Neutrophil (primary cell): ENCODE data around the gene SIAH1.
"Not testable (repeated sequence)": the region's sequence is repeated elsewhere in the genome, so short reads cannot be mapped to it uniquely, and the experiment has no call there.

Experiments used
- H3K27ac ChIP-seq: fragments of 200-600 bp; sonication (generic); 2 replicates; pipeline ENCODE4 v1.5.1; 2016; ENCODE audit warnings: mild to moderate bottlenecking, moderate library complexity
- H3K27me3 ChIP-seq: fragments of 200-600 bp; sonication (generic); 2 replicates; pipeline ENCODE4 v1.6.0; 2016; ENCODE audit warnings: mild to moderate bottlenecking
- H3K36me3 ChIP-seq: fragments of 200-600 bp; sonication (generic); 2 replicates; pipeline ENCODE4 v1.5.1; 2017
- H3K4me1 ChIP-seq, 2 experiments: fragments of 200-600 bp in 1 of 2; sonication (generic) in 1 of 2; 1 replicate in 1 of 2; 2 replicates in 1 of 2; pipeline versions ENCODE4 v1.5.1 to v1.6.1; 2013 to 2016; ENCODE audit warnings: low read depth in 1 of 2, low read length in 1 of 2, mild to moderate bottlenecking in 1 of 2, moderate library complexity in 1 of 2; ENCODE audit not compliant: control insufficient read depth in 1 of 2, insufficient read depth in 1 of 2
- H3K4me3 ChIP-seq, 2 experiments: fragments of 200-600 bp in 1 of 2; sonication (generic) in 1 of 2; 1 replicate in 1 of 2; 2 replicates in 1 of 2; pipeline ENCODE4 v1.5.1; 2013 to 2016; ENCODE audit warnings: low read depth in 1 of 2, low read length in 1 of 2, mild to moderate bottlenecking in 1 of 2, moderate library complexity in 1 of 2
- H3K9me3 ChIP-seq: fragments of 200-600 bp; sonication (generic); 2 replicates; pipeline ENCODE4 v1.5.1; 2016
- TF ChIP-seq, protein P1 (sequence below): fragments of 200-600 bp; sonication (generic); IDR thresholded peaks from 2 replicates; pipeline ENCODE4 v1.5.1; 2016; ENCODE audit warnings: antibody characterized with exemption

The SIAH1 gene

DNA sequence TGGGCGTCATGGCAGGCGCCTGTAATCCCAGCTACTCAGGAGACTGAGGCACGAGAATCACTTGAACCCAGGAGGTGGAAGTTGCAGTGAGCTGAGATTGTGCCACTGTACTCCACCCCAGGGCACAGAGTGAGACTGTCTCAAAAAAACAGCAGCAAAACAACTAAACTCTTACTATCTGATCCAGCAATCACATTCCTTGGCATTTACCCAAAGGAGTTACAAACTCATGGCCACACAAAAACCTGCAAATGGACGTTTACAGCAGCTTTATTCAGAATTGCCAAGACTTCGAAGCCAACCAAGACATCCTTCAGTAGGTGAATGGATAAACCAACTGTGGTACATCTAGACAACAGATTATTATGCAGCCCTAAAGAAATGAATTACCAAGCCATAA lies 4.0 kb downstream of the SIAH1 start:
- Histone ChIP-seq H3K4me1 (peaks cover 83 to 85% of the 10 kb centered on the region in 2 experiments), H3K36me3 (no peaks in the 10 kb centered on the region), H3K9me3 (no peaks in the 10 kb centered on the region), H3K27me3 (peaks cover 1% of the 10 kb centered on the region), H3K4me3 (no peak overlapping the region), H3K27ac (peak overlapping the region; percentile 21)
- TF ChIP-seq, protein P1, sequence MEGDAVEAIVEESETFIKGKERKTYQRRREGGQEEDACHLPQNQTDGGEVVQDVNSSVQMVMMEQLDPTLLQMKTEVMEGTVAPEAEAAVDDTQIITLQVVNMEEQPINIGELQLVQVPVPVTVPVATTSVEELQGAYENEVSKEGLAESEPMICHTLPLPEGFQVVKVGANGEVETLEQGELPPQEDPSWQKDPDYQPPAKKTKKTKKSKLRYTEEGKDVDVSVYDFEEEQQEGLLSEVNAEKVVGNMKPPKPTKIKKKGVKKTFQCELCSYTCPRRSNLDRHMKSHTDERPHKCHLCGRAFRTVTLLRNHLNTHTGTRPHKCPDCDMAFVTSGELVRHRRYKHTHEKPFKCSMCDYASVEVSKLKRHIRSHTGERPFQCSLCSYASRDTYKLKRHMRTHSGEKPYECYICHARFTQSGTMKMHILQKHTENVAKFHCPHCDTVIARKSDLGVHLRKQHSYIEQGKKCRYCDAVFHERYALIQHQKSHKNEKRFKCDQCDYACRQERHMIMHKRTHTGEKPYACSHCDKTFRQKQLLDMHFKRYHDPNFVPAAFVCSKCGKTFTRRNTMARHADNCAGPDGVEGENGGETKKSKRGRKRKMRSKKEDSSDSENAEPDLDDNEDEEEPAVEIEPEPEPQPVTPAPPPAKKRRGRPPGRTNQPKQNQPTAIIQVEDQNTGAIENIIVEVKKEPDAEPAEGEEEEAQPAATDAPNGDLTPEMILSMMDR = no peak

- H3K27me3 ChIP-seq = no peaks in the 10 kb centered on the region
- peaks cover 77 to 81% of the 10 kb centered on the region in 2 experiments for H3K4me1 ChIP-seq
- TF ChIP-seq, protein P1 = no peak
- H3K27ac ChIP-seq = peak overlapping the region; percentile 82
- H3K9me3 ChIP-seq = no peaks in the 10 kb centered on the region
- H3K4me3 ChIP-seq = peak overlapping the region; percentile 6 to 40
- no peaks in the 10 kb centered on the region for H3K36me3 ChIP-seq
Observed at GRCh38 chr16:48378836-48379235, 6.4 kb downstream of the SIAH1 start.

- H3K27ac ChIP-seq = peak overlapping the region; percentile 82
- peak overlapping the region; percentile 6 to 40 for H3K4me3 ChIP-seq
- no peaks in the 10 kb centered on the region for H3K36me3 ChIP-seq
- H3K9me3 ChIP-seq = no peaks in the 10 kb centered on the region
- H3K27me3 ChIP-seq = no peaks in the 10 kb centered on the region
- TF ChIP-seq, protein P1 = no peak
- peaks cover 77 to 81% of the 10 kb centered on the region in 2 experiments for H3K4me1 ChIP-seq
Observed at GRCh38 chr16:48378276-48378675, 6.9 kb downstream of the SIAH1 start.

DNA sequence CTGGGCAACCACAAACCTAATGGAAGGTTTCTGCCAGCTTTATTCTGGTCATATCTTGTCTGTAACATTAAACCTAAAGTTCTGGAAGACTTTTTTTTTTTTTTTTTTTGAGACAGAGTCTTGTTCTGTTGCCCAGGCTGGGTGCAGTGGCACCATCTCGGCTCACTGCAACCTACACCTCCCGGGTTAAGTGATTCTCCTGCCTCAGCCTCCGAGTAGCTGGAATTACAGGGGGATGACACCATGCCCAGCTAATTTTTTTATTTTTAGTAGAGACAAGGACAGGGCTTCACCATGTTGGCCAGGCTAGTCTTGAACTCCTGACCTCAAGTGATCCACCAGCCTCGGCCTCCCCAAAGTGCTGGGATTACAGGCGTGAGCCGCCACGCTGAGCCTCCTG lies 7.9 kb downstream of the SIAH1 start:
- not testable (repeated sequence) for H3K4me3 ChIP-seq

DNA sequence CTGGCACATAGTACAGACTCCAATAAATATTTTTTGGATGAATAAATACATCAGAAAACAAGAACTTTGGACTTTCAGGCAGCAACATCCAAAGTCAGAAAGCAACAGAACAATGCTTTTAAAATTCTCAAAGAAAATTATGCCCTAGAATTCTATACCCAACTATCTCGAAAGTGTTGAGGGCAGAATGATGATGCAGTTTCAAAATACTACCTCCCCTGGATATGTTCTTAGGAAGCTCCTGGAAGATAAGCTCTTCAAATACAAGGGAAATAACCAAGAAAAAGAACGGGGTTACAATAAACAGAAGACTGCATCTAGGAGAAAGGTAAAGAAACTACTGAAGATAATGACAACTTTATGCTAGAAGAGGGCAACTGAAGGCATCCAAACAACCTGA lies 11.0 kb downstream of the SIAH1 start:
- Histone ChIP-seq H3K9me3 (no peaks in the 10 kb centered on the region), H3K4me1 (peaks cover 40 to 42% of the 10 kb centered on the region in 2 experiments), H3K36me3 (no peaks in the 10 kb centered on the region), H3K4me3 (no peak overlapping the region), H3K27ac (no peak overlapping the region), H3K27me3 (no peaks in the 10 kb centered on the region)
- TF ChIP-seq, protein P1 = no peak

More for the DNA sequence above, 7.9 kb downstream of the SIAH1 start:
- not testable (repeated sequence) for H3K27me3 ChIP-seq, H3K9me3 ChIP-seq, H3K36me3 ChIP-seq
- H3K27ac ChIP-seq = peak overlapping the region; percentile 82
- peaks cover 69 to 72% of the 10 kb centered on the region in 2 experiments for H3K4me1 ChIP-seq

- Histone ChIP-seq H3K36me3 (no peaks in the 10 kb centered on the region), H3K27me3 (no peaks in the 10 kb centered on the region), H3K4me3 (no peak overlapping the region), H3K27ac (peak overlapping the region; percentile 32), H3K4me1 (peaks cover 32 to 34% of the 10 kb centered on the region in 2 experiments), H3K9me3 (no peaks in the 10 kb centered on the region)
- TF ChIP-seq, protein P1 = no peak
Observed at GRCh38 chr16:48373258-48374029, 11.8 kb downstream of the SIAH1 start.
